SK-MEL-5 (cell line): ENCODE measurements around the gene P2RY13. TPM values are rescaled to one million over a fixed set of nuclear protein-coding genes. Genes with fewer than 3 reads are reported as not detected.

ENCODE experiments used
- total RNA-seq: library from RNA; depleted of rRNA; stranded (reverse); fragments of >200 nt; shearing (Covaris generic); gene quantifications from 2 replicates; pipeline ENCODE4 v1.2.3, GENCODE V29; 2014; rRNA removed

Gene P2RY13
- total RNA-seq, 1 experiment from 2014 or later, result not detected

Other genes starting within 250 kb of the P2RY13 start
- 0.72 and 0.92 TPM in 2 replicates for gene MED12L, start 243.9 kb downstream of the P2RY13 start, total RNA-seq
- not detected in 2 replicates for gene GPR171, start 126.3 kb downstream of the P2RY13 start, total RNA-seq
- gene P2RY14, start 51.0 kb downstream of the P2RY13 start, total RNA-seq, result not detected in 2 replicates
- not detected in 2 replicates for gene GPR87, start 12.7 kb downstream of the P2RY13 start, total RNA-seq
- gene P2RY12, start 55.2 kb upstream of the P2RY13 start, total RNA-seq, result not detected in 2 replicates
- 0.03 and 0.16 TPM in 2 replicates for gene IGSF10, start 131.5 kb upstream of the P2RY13 start, total RNA-seq